HCT116 (cell line): Measurements from ENCODE around the gene AKAP1. TPM values are rescaled to one million over a fixed set of nuclear protein-coding genes. Genes with fewer than 3 reads are reported as not detected.

ENCODE experiments used
- ATAC-seq: fragments of 200-7000 bp; cut with Tn5 transposase; 2 replicates; pipeline ENCODE4 v1.9.1; 2020; ENCODE audit warnings: mild to moderate bottlenecking, moderate library complexity
- BruUV-seq: library from RNA; stranded (reverse); fragments of 400-500 nt; replicated peaks from 2 replicates; lab custom pipeline; 2021; lab: Mats Ljungman, UMichigan
- CTCF ChIA-PET: fragments of 300-600 bp; sonication (Branson Sonifier 250); formaldehyde crosslinking; loops from one replicate; lab custom pipeline; 2021; ENCODE audit warnings: antibody characterized with exemption; lab: Charles Lee
- POLR2A ChIA-PET: fragments of 300-600, 350-600 bp; sonication (Branson Sonifier 250); formaldehyde crosslinking; loops from one replicate; lab custom pipeline; 2021; ENCODE audit warnings: antibody characterized with exemption; lab: Charles Lee
- RAD21 ChIA-PET, 2 experiments: fragments of 300-600 bp; sonication (Branson Sonifier 250); formaldehyde crosslinking; loops; one replicate each; lab custom pipeline; 2023; ENCODE audit warnings: low total read pairs in 2 of 2; ENCODE audit not compliant: uncharacterized antibody in 2 of 2, unreplicated experiment in 2 of 2, low non-redundant PET in 1 of 2; lab: Charles Lee
- DNase-seq: peaks from one replicate; pipeline ENCODE4 v3.0.0-alpha.2; 2010; ENCODE audit warnings: low read depth, low spot score
- H2AFZ ChIP-seq: fragments of 200-600 bp; shearing (Covaris generic), sonication (generic); 2 replicates; pipeline ENCODE4 v1.6.1; 2017; ENCODE audit warnings: low read depth, mixed run types, mixed read lengths, antibody characterized with exemption, low read length; ENCODE audit not compliant: poor library complexity, severe bottlenecking
- H3K27ac ChIP-seq: 2 replicates; pipeline ENCODE4 v1.5.1; 2012; ENCODE audit warnings: low read depth, low read length
- H3K27me3 ChIP-seq: fragments of 200-600 bp; sonication (generic); 2 replicates; pipeline ENCODE4 v1.6.1; 2016; ENCODE audit warnings: mixed run types, low read length, mixed read lengths; ENCODE audit not compliant: insufficient read depth
- H3K36me3 ChIP-seq, 2 experiments: fragments of 200-500 bp in 1 of 2; fragments of 200-600 bp in 1 of 2; sonication (Bioruptor generic) in 1 of 2; sonication (generic) in 1 of 2; 2 replicates each; pipeline versions ENCODE4 v1.5.1 to v1.6.1; 2014 to 2016; ENCODE audit warnings: low read length in 2 of 2, inconsistent platforms in 1 of 2, mixed read lengths in 1 of 2, mixed run types in 1 of 2; ENCODE audit not compliant: insufficient read depth in 2 of 2, control insufficient read depth in 1 of 2
- H3K4me1 ChIP-seq, 2 experiments: fragments of 200-600 bp in 1 of 2; sonication (generic) in 1 of 2; 2 replicates each; pipeline versions ENCODE4 v1.5.1 to v1.6.1; 2012 to 2017; ENCODE audit warnings: low read length in 2 of 2, inconsistent platforms in 1 of 2, mild to moderate bottlenecking in 1 of 2, mixed read lengths in 1 of 2, mixed run types in 1 of 2, moderate library complexity in 1 of 2; ENCODE audit not compliant: insufficient read depth in 2 of 2, control insufficient read depth in 1 of 2
- H3K4me2 ChIP-seq: fragments of 200-600 bp; sonication (generic); 2 replicates; pipeline ENCODE4 v1.6.1; 2017; ENCODE audit warnings: mixed run types, low read length, mixed read lengths
- H3K4me3 ChIP-seq, 2 experiments: fragments of 200-600 bp in 1 of 2; sonication (generic) in 1 of 2; replicated peaks in 1 of 2; 2 replicates each; pipeline ENCODE4 v1.5.1; 2011 to 2016; ENCODE audit warnings: low read length in 2 of 2, control low read depth in 1 of 2, low read depth in 1 of 2, mild to moderate bottlenecking in 1 of 2, mixed read lengths in 1 of 2, mixed run types in 1 of 2
- H3K79me2 ChIP-seq: fragments of 200-600 bp; sonication (generic); 2 replicates; pipeline ENCODE4 v1.6.1; 2017; ENCODE audit warnings: mild to moderate bottlenecking, mixed run types, low read length, moderate library complexity, mixed read lengths; ENCODE audit not compliant: insufficient read depth
- H3K9ac ChIP-seq: fragments of 200-600 bp; sonication (generic); 2 replicates; pipeline ENCODE4 v1.6.1; 2016; ENCODE audit warnings: low read length, mixed read lengths
- H3K9me2 ChIP-seq: fragments of 200-600 bp; sonication (generic), shearing (Covaris generic); 2 replicates; pipeline ENCODE4 v1.6.1; 2017; ENCODE audit warnings: mixed run types, mild to moderate bottlenecking, moderate library complexity; ENCODE audit not compliant: insufficient read depth
- H3K9me3 ChIP-seq, 2 experiments: fragments of 200-500 bp in 1 of 2; fragments of 200-600 bp in 1 of 2; sonication (Bioruptor generic) in 1 of 2; sonication (generic) in 1 of 2; 2 replicates each; pipeline ENCODE4 v1.6.1; 2014 to 2017; ENCODE audit warnings: low read length in 2 of 2, mixed read lengths in 2 of 2, inconsistent platforms in 1 of 2, low read depth in 1 of 2, mild to moderate bottlenecking in 1 of 2, mixed run types in 1 of 2, moderate library complexity in 1 of 2; ENCODE audit not compliant: control insufficient read depth in 1 of 2, insufficient read depth in 1 of 2
- H4K20me1 ChIP-seq: fragments of 200-600 bp; sonication (generic), shearing (Covaris generic); 2 replicates; pipeline ENCODE4 v1.6.1; 2017; ENCODE audit warnings: mixed run types, mild to moderate bottlenecking, moderate library complexity; ENCODE audit not compliant: insufficient read depth
- EZH2phosphoT487 ChIP-seq: fragments of 200-600 bp; IDR thresholded peaks from 2 replicates; pipeline ENCODE4 v1.6.1; 2018; ENCODE audit warnings: antibody characterized with exemption, borderline replicate concordance
- FOSL1 ChIP-seq: IDR thresholded peaks from 2 replicates; pipeline ENCODE4 v1.6.1; 2012; ENCODE audit warnings: low read depth
- MAX ChIP-seq: IDR thresholded peaks from 2 replicates; pipeline ENCODE4 v1.6.1; 2012
- POLR2A ChIP-seq: IDR thresholded peaks from 2 replicates; pipeline ENCODE4 v1.7.0; 2011; ENCODE audit warnings: borderline replicate concordance; ENCODE audit not compliant: insufficient read depth, insufficient read length; ENCODE audit errors: extremely low read depth
- SRF ChIP-seq: IDR thresholded peaks from 2 replicates; pipeline ENCODE4 v1.6.1; 2012; ENCODE audit warnings: low read depth
- YY1 ChIP-seq: IDR thresholded peaks from 2 replicates; pipeline ENCODE4 v1.6.1; 2011; ENCODE audit warnings: low read length, low read depth, moderate library complexity, mild to moderate bottlenecking; ENCODE audit not compliant: insufficient replicate concordance; ENCODE audit errors: extremely low read depth
- ZBTB33 ChIP-seq: IDR thresholded peaks from 2 replicates; pipeline ENCODE4 v1.6.1; 2011; ENCODE audit warnings: mild to moderate bottlenecking, low read length, moderate library complexity; ENCODE audit not compliant: insufficient replicate concordance; ENCODE audit errors: extremely low read depth
- intact Hi-C: fragments of 100-400 bp; cut with micrococcal nuclease; formaldehyde crosslinking; loops from 2 replicates; pipeline ENCODE4 v1.10.0; 2022
- total RNA-seq: library from RNA; stranded (reverse); gene quantifications from one replicate; pipeline ENCODE4 v1.2.1, GENCODE V29; 2021; ENCODE audit not compliant: unreplicated experiment

Gene AKAP1
- total RNA-seq, 1 experiment from 2014 or later: 51.6 TPM

- TF ChIP-seq MAX (no peak), FOSL1 (no peak), YY1 (no peak)
Observed at GRCh38 chr17:57152967-57153528, 68.0 kb downstream of the AKAP1 start (continued).

DNA sequence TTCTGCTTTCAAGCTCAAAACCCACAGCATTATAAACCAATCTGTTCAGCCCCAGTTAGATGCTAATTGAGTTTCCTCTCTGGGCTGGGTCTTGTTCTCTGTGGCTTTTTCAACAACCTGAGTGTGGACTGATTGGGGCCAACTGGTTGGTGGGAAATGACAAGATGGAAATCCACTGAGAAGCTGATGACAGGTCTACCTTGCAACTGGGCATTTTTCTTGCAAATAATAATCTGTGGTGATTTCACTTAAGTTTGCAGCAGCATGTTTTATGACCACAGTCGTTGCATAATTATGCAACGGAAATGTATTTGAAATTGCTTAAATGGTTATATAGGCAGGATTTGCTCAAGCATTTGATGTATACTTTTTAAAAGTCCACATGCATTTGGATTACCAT is 69.9 kb downstream of the AKAP1 start:
- H4K20me1 ChIP-seq: no peaks in the 10 kb centered on the region
- TF ChIP-seq POLR2A (no peak), SRF (no peak), ZBTB33 (no peak), EZH2phosphoT487 (no peak)
- no peaks in the 10 kb centered on the region for H3K4me1 ChIP-seq
- ChIA-PET POLR2A (no interaction called here), CTCF (no interaction called here), RAD21 (no interaction called here)
- no peaks in the 10 kb centered on the region for H3K9me2 ChIP-seq
- ATAC-seq (no peak), DNase-seq (no peak)
- H3K27ac ChIP-seq: no peak overlapping the region
- no peaks in the 10 kb centered on the region for H3K36me3 ChIP-seq
- H3K4me3 ChIP-seq: no peak overlapping the region
- intact Hi-C loops: no loop called here
- no TSS peak for BruUV-seq
- H3K9ac ChIP-seq: no peak overlapping the region
- no peaks in the 10 kb centered on the region for H3K27me3 ChIP-seq
- H3K4me2 ChIP-seq: no peak overlapping the region
- 0 out of 4 replicates have a peak, but pooled peaks cover 0 to 6% of the 10 kb centered on the region in 2 experiments for H3K9me3 ChIP-seq
- no peak overlapping the region for H2AFZ ChIP-seq
- H3K79me2 ChIP-seq: no peaks in the 10 kb centered on the region
